ENCODE data around the gene SAMD8.

The SAMD8 gene

GRCh38 chr10:75111365-75111906 is at the start of gene SAMD8:
Gene SAMD8 (plus strand): TSS chr10:75111656. CDS start chr10:75150529, 38,873 bp downstream.
- DNase-seq = peak; percentile 80 to 94

GRCh38 chr10:75061709-75062505 is 49.5 kb upstream of the SAMD8 start:
- DNase-seq = no peak

DNA sequence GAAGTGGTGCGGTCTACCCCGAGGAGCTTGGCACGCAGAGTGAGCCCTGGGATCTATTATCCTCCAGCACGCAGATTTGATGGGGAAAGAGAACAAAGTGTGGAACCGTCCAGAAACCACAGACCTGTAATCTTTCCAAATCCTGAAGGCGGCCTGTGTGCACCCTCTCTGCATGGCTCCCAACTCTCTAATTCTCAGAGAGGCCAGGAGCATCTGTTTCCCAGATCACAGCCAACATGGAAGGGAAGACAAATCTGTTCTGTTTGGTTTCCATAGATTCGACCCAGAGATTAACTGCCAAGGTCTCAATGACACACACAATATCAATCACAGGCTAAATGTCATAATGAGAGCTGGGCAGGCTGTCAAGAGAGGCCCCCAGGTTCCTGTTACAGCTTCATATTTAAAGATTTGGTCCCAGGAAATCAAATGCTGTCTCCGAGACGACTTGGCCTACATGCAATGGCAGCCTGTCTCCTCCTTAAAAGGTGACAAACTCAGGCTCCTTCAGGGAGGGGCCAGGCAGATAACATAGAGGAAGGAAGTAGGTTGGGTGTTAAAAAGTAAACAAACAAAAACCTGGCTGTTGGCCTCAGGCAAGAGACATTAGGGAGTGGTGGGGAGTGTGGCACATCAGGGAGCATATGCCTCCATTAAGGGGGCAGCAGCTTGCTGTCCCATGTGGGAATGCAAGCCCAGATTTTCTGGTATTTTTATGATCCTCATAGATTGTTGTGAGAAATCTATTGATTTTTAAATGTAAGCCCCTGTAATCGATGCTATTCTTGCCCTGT is 48.8 kb upstream of the SAMD8 start:
- no peak for DNase-seq

DNA sequence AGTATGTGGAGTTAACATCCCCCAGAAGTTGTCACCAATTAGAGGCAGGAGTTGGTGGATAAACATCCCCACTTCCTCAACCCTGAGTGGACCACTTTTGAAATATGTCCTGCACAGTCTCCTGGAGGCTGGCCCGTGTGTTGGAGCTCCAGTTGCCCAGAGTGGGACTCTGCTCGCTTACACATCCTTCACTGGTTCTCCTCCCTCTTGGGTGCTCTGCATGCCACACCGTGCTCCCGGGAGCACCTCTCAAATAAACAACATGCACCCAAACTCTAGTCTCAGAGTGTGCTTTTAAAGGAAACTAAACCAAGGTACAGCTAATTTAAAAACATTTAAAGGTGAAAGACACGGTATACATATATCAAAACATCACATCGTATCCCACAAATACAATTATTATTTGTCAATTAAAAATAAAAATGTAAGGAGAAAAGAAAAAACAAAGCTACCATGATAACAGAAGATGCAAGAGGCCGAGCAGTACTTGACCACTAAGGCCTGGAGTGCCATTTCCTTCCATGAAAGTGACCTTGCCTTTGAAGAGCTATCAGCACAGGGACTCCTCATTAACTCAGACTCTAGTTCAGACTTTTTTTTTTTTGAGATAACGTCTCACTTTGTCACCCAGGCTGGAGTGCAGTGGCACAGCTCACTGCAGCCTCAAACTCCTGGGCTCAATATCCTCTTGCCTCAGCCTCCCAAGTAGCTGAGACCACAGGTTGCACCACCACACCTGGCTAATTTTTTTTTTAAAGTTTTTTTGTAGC is 47.8 kb upstream of the SAMD8 start:
- no peak for DNase-seq

GRCh38 chr10:75065076-75065475 is 46.4 kb upstream of the SAMD8 start:
- no peak for DNase-seq

GRCh38 chr10:75066271-75066670 is 45.2 kb upstream of the SAMD8 start:
- DNase-seq = no peak

- no peak for DNase-seq
These were observed 44.2 kb upstream of the SAMD8 start for GRCh38 chr10:75067272-75067671.

- DNase-seq = no peak
These were observed 42.9 kb upstream of the SAMD8 start for GRCh38 chr10:75068523-75068922.

- DNase-seq = no peak
These were observed 41.0 kb upstream of the SAMD8 start for GRCh38 chr10:75070476-75070875.

GRCh38 chr10:75070961-75071428 is 40.5 kb upstream of the SAMD8 start:
- no peak for DNase-seq

GRCh38 chr10:75071756-75072155 is 39.7 kb upstream of the SAMD8 start:
- DNase-seq = no peak

- DNase-seq = no peak
These were observed 38.7 kb upstream of the SAMD8 start for GRCh38 chr10:75072727-75073126.

- no peak for DNase-seq
These were observed 38.0 kb upstream of the SAMD8 start for GRCh38 chr10:75073442-75073841.

GRCh38 chr10:75074711-75075445 is 36.6 kb upstream of the SAMD8 start:
- DNase-seq = no peak

DNA sequence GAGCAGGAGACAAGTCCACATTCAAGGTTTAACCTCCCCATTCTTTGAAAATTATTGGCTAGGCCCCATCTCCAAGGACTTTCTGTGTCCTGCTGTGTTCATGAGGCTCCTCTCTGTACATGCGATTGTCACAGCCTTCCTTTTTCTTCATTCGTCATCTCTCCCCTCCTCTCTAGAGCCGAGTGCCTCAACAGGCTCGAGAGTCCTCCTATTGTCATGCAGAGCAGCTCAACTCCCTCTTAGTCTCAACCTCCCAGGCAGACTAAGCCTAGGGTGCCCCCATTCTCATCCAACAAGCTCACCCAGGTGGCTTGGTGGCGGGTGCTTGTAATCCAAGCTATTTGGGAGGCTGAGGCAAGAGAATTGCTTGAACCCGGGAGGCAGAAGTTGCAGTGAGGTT is 35.1 kb upstream of the SAMD8 start:
- no peak for DNase-seq

GRCh38 chr10:75079436-75080083 is 31.9 kb upstream of the SAMD8 start:
- DNase-seq = no peak

DNA sequence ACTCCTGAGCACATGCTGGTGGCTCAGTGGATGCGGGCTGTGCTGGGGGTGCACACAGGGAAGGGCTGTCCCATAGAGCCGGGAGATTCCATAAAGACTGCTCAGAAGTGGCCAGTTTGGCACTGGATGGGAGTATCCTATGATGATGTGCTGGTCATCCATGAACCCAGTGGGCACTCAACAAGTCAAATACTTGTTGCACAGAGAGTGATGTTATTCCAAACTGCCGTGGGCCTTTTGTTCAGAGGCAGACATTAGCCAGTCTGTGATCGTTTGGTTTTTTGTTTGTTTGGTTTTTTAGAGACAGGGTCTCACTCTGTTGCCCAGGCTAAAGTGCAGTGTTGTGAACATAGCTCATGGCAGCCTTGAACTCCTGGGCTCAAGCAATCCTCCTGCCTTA is 30.9 kb upstream of the SAMD8 start:
- DNase-seq = no peak

DNA sequence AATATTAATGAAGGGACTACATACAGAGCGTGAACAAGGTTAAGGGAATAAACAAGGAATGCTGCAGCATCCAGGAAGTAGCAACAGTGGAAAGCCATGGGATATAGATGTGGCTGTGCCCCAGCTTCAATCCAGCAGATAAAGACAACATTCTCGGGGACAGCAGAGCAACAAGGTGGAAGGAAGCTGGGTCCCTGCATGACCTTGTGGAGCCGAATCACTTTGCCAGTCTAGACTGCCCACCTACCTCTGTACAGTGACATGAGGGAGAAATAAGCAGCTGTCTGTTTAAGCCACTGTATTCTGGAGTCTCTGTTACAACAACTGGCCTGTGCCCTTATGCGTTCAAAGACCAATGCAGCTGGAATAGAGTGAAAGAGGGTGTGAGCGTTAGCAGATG is 30.1 kb upstream of the SAMD8 start:
- DNase-seq = no peak

DNA sequence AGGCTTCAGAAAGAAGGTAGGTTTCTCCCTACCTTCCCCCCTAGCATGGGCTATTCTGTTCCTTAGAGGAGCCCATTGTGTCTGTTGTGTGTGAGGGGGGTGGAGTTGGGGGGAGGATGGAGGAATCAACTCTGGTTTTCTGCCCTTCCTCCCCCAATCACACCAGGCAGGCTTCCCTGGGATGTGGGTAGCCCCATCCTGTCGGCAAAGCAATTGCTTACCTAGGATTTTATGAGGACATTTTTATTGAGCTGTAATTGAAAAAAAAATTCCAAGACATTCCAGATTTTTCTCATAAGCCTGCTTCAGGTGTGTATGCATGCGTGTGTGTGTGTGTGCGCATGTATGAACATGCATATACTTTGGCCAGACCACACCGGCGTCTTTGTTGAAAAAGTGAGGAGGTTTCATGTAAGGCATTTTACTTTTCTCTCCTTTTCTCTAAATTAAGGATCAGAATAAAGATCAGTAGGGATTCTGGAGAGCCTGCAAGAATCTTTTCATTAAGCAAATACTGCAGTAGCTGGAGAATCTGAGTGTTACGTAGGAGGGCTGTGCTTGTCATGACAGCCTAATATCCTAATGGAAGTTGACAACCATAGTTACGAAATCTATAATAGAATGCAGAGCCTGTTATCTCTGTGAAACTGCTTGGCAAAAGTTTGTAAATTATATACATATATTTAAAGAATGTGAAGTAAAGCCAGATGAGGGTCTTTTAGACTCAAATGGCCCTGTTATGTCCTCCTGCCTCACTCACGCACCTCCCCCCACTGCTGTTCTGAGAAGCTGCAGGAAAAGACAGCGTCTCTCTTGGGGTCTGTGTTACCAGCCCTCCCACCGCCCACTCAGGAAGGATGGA is 27.3 kb upstream of the SAMD8 start:
- no peak for DNase-seq

GRCh38 chr10:75084834-75085384 is 26.5 kb upstream of the SAMD8 start:
- DNase-seq = no peak

Measured in NCI-H526 (cell line).